Effector memory CD8-positive, alpha-beta T cell (primary cell): ENCODE measurements around the gene SF3B2.

Source experiments
- ATAC-seq: fragments of 150-1000 bp; cut with Tn5 transposase; replicated peaks from 2 replicates; pipeline ENCODE4 v1.10.0; 2021; ENCODE audit warnings: mild to moderate bottlenecking, moderate library complexity
- DNase-seq, 3 experiments: peaks; one replicate each; pipeline ENCODE4 v3.0.0; 2021
- H3K27ac Mint-ChIP-seq, 2 donors: one replicate each; pipeline ENCODE4 v1.8.0; 2022; ENCODE audit warnings: mild to moderate bottlenecking in 2 of 2, mixed read lengths in 2 of 2, moderate library complexity in 2 of 2
- H3K27me3 Mint-ChIP-seq, 2 donors: one replicate each; pipeline ENCODE4 v1.8.0; 2022; ENCODE audit warnings: mixed read lengths in 2 of 2
- H3K36me3 Mint-ChIP-seq: one replicate; pipeline ENCODE4 v1.8.0; 2022; ENCODE audit warnings: mild to moderate bottlenecking, moderate library complexity, mixed read lengths; ENCODE audit not compliant: insufficient read depth
- H3K4me1 Mint-ChIP-seq, 2 donors: one replicate each; pipeline ENCODE4 v1.8.0; 2022; ENCODE audit warnings: low read depth in 2 of 2, mixed read lengths in 2 of 2
- H3K4me3 Mint-ChIP-seq, 2 donors: one replicate each; pipeline ENCODE4 v1.8.0; 2022; ENCODE audit warnings: mild to moderate bottlenecking in 2 of 2, mixed read lengths in 2 of 2, moderate library complexity in 2 of 2
- H3K9me3 Mint-ChIP-seq, 2 donors: one replicate each; pipeline ENCODE4 v1.8.0; 2022; ENCODE audit warnings: mixed read lengths in 2 of 2

SF3B2 gene

GRCh38 chr11:66118847-66119246 is 66.7 kb downstream of the SF3B2 start:
- Mint-ChIP-seq H3K9me3 (no peaks in the 10 kb centered on the region), H3K4me1 (peaks cover 54 to 74% of the 10 kb centered on the region in 2 donors), H3K27me3 (no peaks in the 10 kb centered on the region), H3K36me3 (peaks cover 5% of the 10 kb centered on the region), H3K27ac (peak overlapping the region; percentile 61 to 83), H3K4me3 (peak overlapping the region in 1 of 2 donors; percentile 29)
- no peak for ATAC-seq
- DNase-seq, result no peak
